Ovary (tissue), 3 donors: ENCODE results near the gene COL4A5.

Experiments
- CTCF ChIP-seq, 3 donors: fragments of 450-650 bp in 2 of 3; fragments of 200-600 bp in 1 of 3; IDR thresholded peaks; one replicate each; pipeline versions ENCODE4 v1.5.1 to v1.8.0; 2016 to 2022; ENCODE audit warnings: antibody characterized with exemption in 3 of 3, mild to moderate bottlenecking in 1 of 3
- EP300 ChIP-seq: sonication (generic); formaldehyde crosslinking; IDR thresholded peaks from one replicate; pipeline ENCODE4 v1.6.1; 2017; ENCODE audit warnings: antibody characterized with exemption
- POLR2A ChIP-seq: fragments of 450-650 bp; IDR thresholded peaks from one replicate; pipeline ENCODE4 v1.6.1; 2017; ENCODE audit warnings: antibody characterized with exemption, mild to moderate bottlenecking, moderate library complexity
- donor health status: DM: no; HTN: no; CAD: no.

- no peak for TF ChIP-seq CTCF (IDR thresholded peaks at IDR 0.05)
- no peak for TF ChIP-seq EP300
- no peak for TF ChIP-seq POLR2A
These were observed 117.9 kb downstream of the COL4A5 start for GRCh38 chrX:108557580-108557979.
